Measurements from ENCODE around the gene BRIP1. TPM values are rescaled to one million over a fixed set of nuclear protein-coding genes. Genes with fewer than 3 reads are reported as not detected.
"Not testable (repeated sequence)": the region's sequence is repeated elsewhere in the genome, so short reads cannot be mapped to it uniquely, and the experiment has no call there.

BRIP1 gene
- total RNA-seq, 4 donors from 2014 or later, result 0.13 to 0.42 (median 0.31) TPM

DNA sequence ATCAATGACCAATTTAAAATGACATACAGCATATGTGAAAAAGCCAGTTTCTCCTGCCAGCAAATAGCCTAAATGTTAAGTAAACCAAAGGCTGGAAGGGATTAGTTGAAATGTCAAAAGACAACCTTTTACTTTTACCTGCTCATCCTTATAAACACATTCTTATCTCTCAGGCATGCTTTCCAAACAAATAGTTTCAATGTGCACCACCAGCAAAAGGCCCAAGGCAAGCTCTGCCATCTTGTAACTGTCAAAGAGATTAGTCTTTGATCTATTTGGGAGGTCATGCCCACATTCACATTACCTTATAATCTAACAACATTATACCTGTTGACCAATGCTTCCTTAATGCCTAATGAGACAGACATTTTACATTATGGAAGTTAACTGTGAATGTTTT, 140.1 kb downstream of the BRIP1 start:
- Histone ChIP-seq H3K9me3 (peaks cover 0 to 7% (median 3%) of the 10 kb centered on the region in 4 donors), H3K4me1 (no peaks in the 10 kb centered on the region), H3K4me3 (no peak overlapping the region), H3K36me3 (no peaks in the 10 kb centered on the region), H3K27me3 (no peaks in the 10 kb centered on the region), H3K27ac (replicated peaks in 1 of 4) (no peak overlapping the region)
- no peak for TF ChIP-seq POLR2A (IDR thresholded peaks at IDR 0.05; ENCODE audit: low read depth)
- TF ChIP-seq POLR2AphosphoS5 (IDR thresholded peaks at IDR 0.05), result no peak
- no peak for TF ChIP-seq CTCF (IDR thresholded peaks at IDR 0.05)
- TF ChIP-seq EP300 (IDR thresholded peaks at IDR 0.05), result no peak
- intact Hi-C loops (cut with DNase I), result no loop called here
- DNase-seq (ENCODE audit: extremely low spot score), result no peak

GRCh38 chr17:61722398-61722797, 140.9 kb downstream of the BRIP1 start:
- no peak for DNase-seq (ENCODE audit: extremely low spot score)
- peaks cover 0 to 15% (median 6%) of the 10 kb centered on the region in 4 donors for H3K9me3 ChIP-seq
- no peak for TF ChIP-seq EP300 (IDR thresholded peaks at IDR 0.05)
- H3K4me1 ChIP-seq, result no peaks in the 10 kb centered on the region
- 93% methylated on average over 2 of the region's 2 CpGs for WGBS
- H3K4me3 ChIP-seq, result no peak overlapping the region
- no peaks in the 10 kb centered on the region for H3K36me3 ChIP-seq
- intact Hi-C loops (cut with DNase I), result no loop called here
- H3K27me3 ChIP-seq, result no peaks in the 10 kb centered on the region
- no peak overlapping the region for H3K27ac ChIP-seq (replicated peaks in 1 of 4)

DNA sequence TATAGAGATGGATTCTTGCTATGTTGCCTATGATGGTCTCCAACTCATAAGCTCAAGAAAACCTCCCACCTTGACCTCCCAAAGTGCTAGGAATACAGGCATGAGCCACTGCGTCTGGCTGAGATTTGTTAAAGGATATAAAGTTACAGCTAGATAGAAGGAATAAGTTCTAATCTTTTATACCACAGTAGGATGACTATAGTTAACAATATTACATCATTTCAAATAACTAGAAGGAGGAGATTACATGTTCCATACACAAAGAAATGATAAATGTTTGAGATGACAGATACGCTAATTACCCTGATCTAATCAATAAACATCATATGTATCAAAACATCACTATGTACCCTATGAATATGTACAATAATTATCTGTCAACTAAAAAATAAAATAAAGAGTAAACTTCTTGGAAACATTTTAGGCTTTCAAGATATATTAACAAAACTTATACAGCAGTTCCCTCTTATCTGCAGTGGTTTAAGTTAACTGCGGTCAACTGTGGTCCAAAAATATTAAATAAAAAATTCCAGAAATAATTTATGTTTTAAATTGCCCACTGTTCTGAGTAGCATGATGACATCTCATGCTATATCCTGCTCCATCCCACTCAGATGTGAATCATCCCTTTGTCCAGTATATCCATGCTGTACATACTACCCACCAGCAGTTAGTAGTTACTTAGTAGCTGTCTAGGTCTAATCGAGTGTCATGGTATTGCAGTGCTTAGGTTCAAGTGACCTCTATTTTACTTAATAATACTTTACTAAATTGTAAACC, 143.1 kb downstream of the BRIP1 start:
- intact Hi-C loops (cut with DNase I), result no loop called here
- H3K36me3 ChIP-seq, result no peaks in the 10 kb centered on the region
- WGBS, result 93% methylated on average over 4 of the region's 4 CpGs
- no peak for DNase-seq (ENCODE audit: extremely low spot score)
- no peaks in the 10 kb centered on the region for H3K4me1 ChIP-seq
- TF ChIP-seq POLR2AphosphoS5 (IDR thresholded peaks at IDR 0.05), result no peak
- TF ChIP-seq EP300 (IDR thresholded peaks at IDR 0.05), result no peak
- TF ChIP-seq POLR2A (IDR thresholded peaks at IDR 0.05; ENCODE audit: low read depth), result no peak
- no peak for TF ChIP-seq CTCF (IDR thresholded peaks at IDR 0.05)
- peaks cover 0 to 26% (median 16%) of the 10 kb centered on the region in 4 donors for H3K9me3 ChIP-seq
- no peak overlapping the region for H3K4me3 ChIP-seq
- H3K27ac ChIP-seq (replicated peaks in 1 of 4), result no peak overlapping the region
- H3K27me3 ChIP-seq, result no peaks in the 10 kb centered on the region

GRCh38 chr17:61719220-61719619, 144.1 kb downstream of the BRIP1 start:
- H3K4me3 ChIP-seq; H3K36me3 ChIP-seq; H3K27me3 ChIP-seq; H3K4me1 ChIP-seq; intact Hi-C loops (cut with DNase I); H3K27ac ChIP-seq (replicated peaks in 1 of 4); DNase-seq (ENCODE audit: extremely low spot score): not testable (repeated sequence)
- WGBS, result 98% methylated on average over 8 of the region's 8 CpGs
- H3K9me3 ChIP-seq, result peaks cover 0 to 26% (median 16%) of the 10 kb centered on the region in 4 donors

- Histone ChIP-seq H3K27ac (replicated peaks in 1 of 4) (no peak overlapping the region), H3K36me3 (no peaks in the 10 kb centered on the region), H3K4me3 (no peak overlapping the region), H3K27me3 (no peaks in the 10 kb centered on the region), H3K9me3 (peaks cover 0 to 26% (median 16%) of the 10 kb centered on the region in 4 donors), H3K4me1 (no peaks in the 10 kb centered on the region)
- TF ChIP-seq POLR2A (IDR thresholded peaks at IDR 0.05; ENCODE audit: low read depth) (no peak), EP300 (IDR thresholded peaks at IDR 0.05) (no peak), POLR2AphosphoS5 (IDR thresholded peaks at IDR 0.05) (no peak), CTCF (IDR thresholded peaks at IDR 0.05) (no peak)
- intact Hi-C loops (cut with DNase I), result no loop called here
- DNase-seq (ENCODE audit: extremely low spot score), result no peak
Observed at GRCh38 chr17:61718022-61718421, 145.3 kb downstream of the BRIP1 start.

DNA sequence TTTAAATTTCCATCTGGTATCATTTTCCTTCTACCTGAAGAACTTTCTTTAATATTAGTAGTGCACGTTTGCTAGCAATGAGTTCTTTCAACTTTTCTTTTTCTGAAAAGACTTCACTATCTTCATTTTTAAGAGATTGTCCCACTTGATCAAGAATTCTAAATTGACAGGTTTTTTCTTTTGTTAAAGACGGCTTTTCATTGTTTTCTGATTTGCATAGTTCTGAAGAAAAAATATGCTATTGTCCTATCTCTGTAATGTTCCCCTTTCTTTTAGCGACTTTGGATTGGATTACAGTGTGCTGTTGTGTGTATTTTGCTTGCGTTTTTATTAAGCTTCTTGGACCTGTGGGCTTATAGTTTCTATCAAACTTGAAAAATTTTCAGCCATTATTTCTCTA, 146.0 kb downstream of the BRIP1 start:
- H3K36me3 ChIP-seq, result no peaks in the 10 kb centered on the region
- no peaks in the 10 kb centered on the region for H3K4me1 ChIP-seq
- H3K27ac ChIP-seq (replicated peaks in 1 of 4), result no peak overlapping the region
- 98% methylated on average over 4 of the region's 4 CpGs for WGBS
- H3K4me3 ChIP-seq, result no peak overlapping the region
- DNase-seq (ENCODE audit: extremely low spot score), result no peak
- H3K27me3 ChIP-seq, result no peaks in the 10 kb centered on the region
- H3K9me3 ChIP-seq, result peaks cover 0 to 26% (median 16%) of the 10 kb centered on the region in 4 donors
- intact Hi-C loops (cut with DNase I), result no loop called here
- no peak for TF ChIP-seq POLR2AphosphoS5 (IDR thresholded peaks at IDR 0.05)
- TF ChIP-seq EP300 (IDR thresholded peaks at IDR 0.05), result no peak
- TF ChIP-seq POLR2A (IDR thresholded peaks at IDR 0.05; ENCODE audit: low read depth), result no peak
- no peak for TF ChIP-seq CTCF (IDR thresholded peaks at IDR 0.05)
